Natural killer cell (primary cell): ENCODE measurements around the gene PARL. TPM values are rescaled to one million over a fixed set of nuclear protein-coding genes. Genes with fewer than 3 reads are reported as not detected.

Experiments used
- ATAC-seq, 3 donors: fragments of 150-1000 bp in 2 of 3; fragments of 200-7000 bp in 1 of 3; cut with Tn5 transposase; 1 replicate in 1 of 3; 2 replicates in 2 of 3; pipeline ENCODE4 v1.10.0; 2021; ENCODE audit warnings: mild to moderate bottlenecking in 2 of 3, moderate library complexity in 2 of 3
- DNase-seq, 2 donors: peaks; one replicate each; pipeline versions ENCODE4 v3.0.0 to v3.0.0-alpha.2; 2013 to 2021; ENCODE audit warnings: mixed read lengths in 1 of 2
- H3K27ac ChIP-seq: one replicate; pipeline ENCODE4 v1.5.1; 2013; ENCODE audit warnings: mild to moderate bottlenecking, low read length
- H3K27me3 ChIP-seq: one replicate; pipeline ENCODE4 v1.6.1; 2013; ENCODE audit warnings: low read length; ENCODE audit not compliant: control insufficient read depth, insufficient read depth
- H3K36me3 ChIP-seq: one replicate; pipeline ENCODE4 v1.6.1; 2013; ENCODE audit warnings: low read length; ENCODE audit not compliant: control insufficient read depth, insufficient read depth
- H3K4me1 ChIP-seq: one replicate; pipeline ENCODE4 v1.6.1; 2013; ENCODE audit warnings: low read length; ENCODE audit not compliant: control insufficient read depth, insufficient read depth
- H3K4me3 ChIP-seq: one replicate; pipeline ENCODE4 v1.5.1; 2013; ENCODE audit warnings: low read length
- H3K9me3 ChIP-seq: one replicate; pipeline ENCODE4 v1.6.1; 2013; ENCODE audit warnings: low read length; ENCODE audit not compliant: control insufficient read depth, insufficient read depth
- H3K27ac Mint-ChIP-seq, 2 donors: one replicate each; pipeline ENCODE4 v1.8.0; 2022; ENCODE audit warnings: mild to moderate bottlenecking in 2 of 2, mixed read lengths in 2 of 2, moderate library complexity in 1 of 2
- H3K27me3 Mint-ChIP-seq, 2 donors: one replicate each; pipeline ENCODE4 v1.8.0; 2022; ENCODE audit warnings: low read depth in 2 of 2, mixed read lengths in 2 of 2
- H3K36me3 Mint-ChIP-seq: one replicate; pipeline ENCODE4 v1.8.0; 2022; ENCODE audit warnings: mixed read lengths
- H3K4me1 Mint-ChIP-seq, 2 donors: one replicate each; pipeline ENCODE4 v1.8.0; 2022; ENCODE audit warnings: mixed read lengths in 2 of 2
- H3K4me3 Mint-ChIP-seq: one replicate; pipeline ENCODE4 v1.8.0; 2022; ENCODE audit warnings: mild to moderate bottlenecking, moderate library complexity, mixed read lengths
- H3K9me3 Mint-ChIP-seq, 2 donors: one replicate each; pipeline ENCODE4 v1.8.0; 2022; ENCODE audit warnings: mixed read lengths in 2 of 2
- CTCF ChIP-seq: fragments of 200-600 bp; IDR thresholded peaks from one replicate; pipeline ENCODE4 v1.8.0; 2022; ENCODE audit warnings: antibody characterized with exemption
- WGBS: methylation state at CpG from one replicate; pipeline ENCODE4 v1.1.7; 2013; ENCODE audit warnings: missing lambda C conversion rate; ENCODE audit not compliant: insufficient coverage; 5-methylcytosine and 5-hydroxymethylcytosine counted together
- intact Hi-C: fragments of 100-400 bp; cut with micrococcal nuclease; formaldehyde crosslinking; loops from one replicate; pipeline ENCODE4 v1.14.2; 2022
- total RNA-seq, 4 donors: library from RNA; stranded (reverse); fragments of 120-200 nt in 1 of 4; gene quantifications; one replicate each; pipeline versions ENCODE4 v1.2.3 to v1.2.4, GENCODE V29; 2013 to 2022

Gene PARL
- total RNA-seq, 3 donors from 2014 or later (not counting 1 experiment from before 2014, with no cell fraction given): 35.1 to 47.1 (median 37.7) TPM

- H3K4me3 Mint-ChIP-seq: no peak overlapping the region
- no peaks in the 10 kb centered on the region for H3K9me3 Mint-ChIP-seq
- Histone ChIP-seq H3K27ac (no peak overlapping the region), H3K27me3 (no peaks in the 10 kb centered on the region), H3K9me3 (no peaks in the 10 kb centered on the region), H3K36me3 (peaks cover 54% of the 10 kb centered on the region), H3K4me1 (no peaks in the 10 kb centered on the region), H3K4me3 (no peak overlapping the region)
- H3K27ac Mint-ChIP-seq: no peak overlapping the region
- no peak for DNase-seq
- no peaks in the 10 kb centered on the region for H3K27me3 Mint-ChIP-seq
- peaks cover 13% of the 10 kb centered on the region for H3K36me3 Mint-ChIP-seq
- no peak for TF ChIP-seq CTCF
- no peak for ATAC-seq
- intact Hi-C loops: no loop called here
- WGBS: 95% methylated on average over 9 of the region's 9 CpGs
- H3K4me1 Mint-ChIP-seq: no peaks in the 10 kb centered on the region
Measured at GRCh38 chr3:183837390-183837789, 47.3 kb downstream of the PARL start.

GRCh38 chr3:183833516-183833915 lies 51.2 kb downstream of the PARL start:
- no peak for TF ChIP-seq CTCF
- 98% methylated on average over 6 of the region's 6 CpGs for WGBS
- no peaks in the 10 kb centered on the region for H3K9me3 Mint-ChIP-seq

GRCh38 chr3:183830187-183830586 lies 54.5 kb downstream of the PARL start:
- DNase-seq (no peak), ATAC-seq (no peak)
- Mint-ChIP-seq H3K36me3 (no peaks in the 10 kb centered on the region), H3K27ac (no peak overlapping the region), H3K4me1 (no peaks in the 10 kb centered on the region), H3K27me3 (no peaks in the 10 kb centered on the region), H3K9me3 (no peaks in the 10 kb centered on the region), H3K4me3 (no peak overlapping the region)
- no peaks in the 10 kb centered on the region for H3K9me3 ChIP-seq
- no peak overlapping the region for H3K27ac ChIP-seq
- no peaks in the 10 kb centered on the region for H3K27me3 ChIP-seq
- peaks cover 3% of the 10 kb centered on the region for H3K4me1 ChIP-seq
- peaks cover 32% of the 10 kb centered on the region for H3K36me3 ChIP-seq
- TF ChIP-seq CTCF: no peak
- WGBS: 98% methylated on average over 9 of the region's 9 CpGs
- H3K4me3 ChIP-seq: no peak overlapping the region
- intact Hi-C loops: no loop called here

More at GRCh38 chr3:183833516-183833915, 51.2 kb downstream of the PARL start:
- no peak overlapping the region for H3K27ac Mint-ChIP-seq
- intact Hi-C loops: no loop called here
- no peaks in the 10 kb centered on the region for H3K27me3 Mint-ChIP-seq
- H3K4me3 ChIP-seq: no peak overlapping the region
- no peaks in the 10 kb centered on the region for H3K27me3 ChIP-seq
- H3K36me3 ChIP-seq: peaks cover 34% of the 10 kb centered on the region
- H3K4me1 ChIP-seq: no peaks in the 10 kb centered on the region
- H3K9me3 ChIP-seq: no peaks in the 10 kb centered on the region
- no peaks in the 10 kb centered on the region for H3K36me3 Mint-ChIP-seq
- no peak overlapping the region for H3K27ac ChIP-seq
- ATAC-seq (no peak), DNase-seq (no peak)
- H3K4me1 Mint-ChIP-seq: no peaks in the 10 kb centered on the region
- H3K4me3 Mint-ChIP-seq: no peak overlapping the region

GRCh38 chr3:183829466-183829865 lies 55.2 kb downstream of the PARL start:
- H3K4me1 ChIP-seq: peaks cover 6% of the 10 kb centered on the region
- Mint-ChIP-seq H3K27ac (no peak overlapping the region), H3K36me3 (no peaks in the 10 kb centered on the region), H3K4me1 (peaks cover 3% of the 10 kb centered on the region in 2 donors), H3K27me3 (no peaks in the 10 kb centered on the region), H3K9me3 (no peaks in the 10 kb centered on the region), H3K4me3 (no peak overlapping the region)
- peaks cover 32% of the 10 kb centered on the region for H3K36me3 ChIP-seq
- H3K27me3 ChIP-seq: no peaks in the 10 kb centered on the region
- H3K9me3 ChIP-seq: no peaks in the 10 kb centered on the region
- ATAC-seq (no peak), DNase-seq (no peak)
- WGBS: over 99% methylated on average over 8 of the region's 9 CpGs
- no peak for TF ChIP-seq CTCF
- H3K27ac ChIP-seq: no peak overlapping the region
- H3K4me3 ChIP-seq: no peak overlapping the region
- intact Hi-C loops: no loop called here
